Tibial artery (tissue), 4 donors: ENCODE measurements around the gene TET1.
"Not testable (repeated sequence)": the region's sequence is repeated elsewhere in the genome, so short reads cannot be mapped to it uniquely, and the experiment has no call there.

Source experiments
- DNase-seq, 2 donors: peaks; one replicate each; pipeline ENCODE4 v3.0.0-alpha.2; 2019
- H3K27ac ChIP-seq, 2 donors: fragments of 200-600 bp; sonication (generic) in 1 of 2; 1 replicate in 1 of 2; 2 replicates in 1 of 2; pipeline ENCODE4 v1.5.1; 2018 to 2019; ENCODE audit warnings: mild to moderate bottlenecking in 1 of 2
- H3K27me3 ChIP-seq, 2 donors: fragments of 200-600 bp; sonication (generic) in 1 of 2; one replicate each; pipeline versions ENCODE4 v1.5.1 to v1.6.0; 2016 to 2019
- H3K36me3 ChIP-seq, 3 donors: fragments of 200-600 bp; sonication (generic) in 2 of 3; one replicate each; pipeline ENCODE4 v1.5.1; 2016 to 2019; ENCODE audit warnings: mild to moderate bottlenecking in 2 of 3
- H3K4me1 ChIP-seq, 4 donors: fragments of 200-600 bp; sonication (generic) in 2 of 4; 1 replicate in 3 of 4; 2 replicates in 1 of 4; pipeline ENCODE4 v1.5.1; 2016 to 2019
- H3K4me3 ChIP-seq, 2 donors: fragments of 200-600 bp; sonication (generic) in 1 of 2; 1 replicate in 1 of 2; 2 replicates in 1 of 2; pipeline ENCODE4 v1.5.1; 2018 to 2019; ENCODE audit warnings: mild to moderate bottlenecking in 2 of 2
- H3K9me3 ChIP-seq, 3 donors: fragments of 200-600 bp; sonication (generic) in 1 of 3; one replicate each; pipeline ENCODE4 v1.5.1; 2016 to 2019
- CTCF ChIP-seq, 2 experiments: fragments of 200-600 bp in 1 of 2; fragments of 450-650 bp in 1 of 2; IDR thresholded peaks; one replicate each; pipeline ENCODE4 v1.5.1; 2017 to 2019; ENCODE audit warnings: antibody characterized with exemption in 2 of 2, mild to moderate bottlenecking in 1 of 2, moderate library complexity in 1 of 2
- intact Hi-C: fragments of 100-400 bp; cut with DNase I; formaldehyde crosslinking; loops from one replicate; pipeline ENCODE4 v1.15.0; 2023; ENCODE audit warnings: low total_unique reads

The TET1 gene

DNA sequence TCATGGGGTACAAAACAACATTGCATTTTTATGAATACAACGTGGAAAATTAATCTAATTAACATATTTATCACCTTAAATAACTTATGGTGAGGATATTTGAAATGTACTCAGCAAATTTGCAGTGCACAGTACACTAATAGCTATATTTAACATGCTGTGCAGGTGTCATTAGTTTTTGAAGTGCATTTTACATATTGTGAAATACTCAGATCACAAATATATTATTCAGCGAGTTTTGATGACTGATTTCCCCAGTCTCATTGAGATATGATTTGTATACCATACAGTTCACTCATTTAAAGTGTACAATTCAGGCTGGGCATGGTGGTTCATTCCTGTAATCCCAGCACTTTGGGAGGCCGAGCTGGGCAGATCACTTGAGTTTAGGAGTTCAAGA is 59.5 kb downstream of the TET1 start:
- intact Hi-C loops: no loop called here

DNA sequence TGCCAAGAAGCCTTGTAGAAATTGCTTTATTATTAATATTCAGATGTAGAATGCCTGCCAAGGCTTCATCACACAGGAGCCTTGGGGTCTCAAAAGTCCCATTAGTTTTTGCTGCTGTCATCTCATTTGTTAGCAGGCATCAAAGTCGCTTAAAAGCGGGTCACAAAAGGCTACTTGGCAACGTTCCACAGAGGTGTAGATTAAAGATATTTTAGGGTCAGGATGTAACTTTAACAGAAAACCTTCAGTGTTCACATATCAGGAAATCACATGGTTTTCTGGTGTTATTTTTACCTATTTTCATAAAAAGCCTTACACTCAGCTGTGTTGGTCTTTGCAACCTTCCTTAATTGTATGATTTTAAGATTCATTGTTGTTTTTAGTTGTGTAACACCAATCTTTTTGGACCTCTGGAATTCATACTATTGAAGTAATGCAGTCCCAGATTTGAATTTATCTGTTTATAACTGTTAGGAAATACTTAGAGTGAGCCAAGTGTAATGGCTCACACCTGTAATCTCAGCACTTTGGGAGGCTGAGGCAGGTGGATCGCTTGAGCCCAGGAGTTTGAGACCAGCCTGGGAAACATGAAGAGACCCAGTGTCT is 65.3 kb downstream of the TET1 start:
- Histone ChIP-seq H3K27me3 (no peaks in the 10 kb centered on the region), H3K27ac (no peak overlapping the region), H3K9me3 (no peaks in the 10 kb centered on the region), H3K36me3 (no peaks in the 10 kb centered on the region), H3K4me3 (no peak overlapping the region), H3K4me1 (peaks cover 0 to 19% (median 0%) of the 10 kb centered on the region in 4 donors)
- TF ChIP-seq CTCF (IDR thresholded peaks at IDR 0.05): no peak
- intact Hi-C loops: no loop called here
- no peak for DNase-seq

More for the DNA sequence above, 59.5 kb downstream of the TET1 start:
- no peaks in the 10 kb centered on the region for H3K36me3 ChIP-seq
- no peak overlapping the region for H3K4me3 ChIP-seq
- H3K27ac ChIP-seq: no peak overlapping the region
- H3K4me1 ChIP-seq: no peaks in the 10 kb centered on the region
- DNase-seq: no peak
- no peak for TF ChIP-seq CTCF (IDR thresholded peaks at IDR 0.05)
- H3K9me3 ChIP-seq: no peaks in the 10 kb centered on the region
- no peaks in the 10 kb centered on the region for H3K27me3 ChIP-seq

DNA sequence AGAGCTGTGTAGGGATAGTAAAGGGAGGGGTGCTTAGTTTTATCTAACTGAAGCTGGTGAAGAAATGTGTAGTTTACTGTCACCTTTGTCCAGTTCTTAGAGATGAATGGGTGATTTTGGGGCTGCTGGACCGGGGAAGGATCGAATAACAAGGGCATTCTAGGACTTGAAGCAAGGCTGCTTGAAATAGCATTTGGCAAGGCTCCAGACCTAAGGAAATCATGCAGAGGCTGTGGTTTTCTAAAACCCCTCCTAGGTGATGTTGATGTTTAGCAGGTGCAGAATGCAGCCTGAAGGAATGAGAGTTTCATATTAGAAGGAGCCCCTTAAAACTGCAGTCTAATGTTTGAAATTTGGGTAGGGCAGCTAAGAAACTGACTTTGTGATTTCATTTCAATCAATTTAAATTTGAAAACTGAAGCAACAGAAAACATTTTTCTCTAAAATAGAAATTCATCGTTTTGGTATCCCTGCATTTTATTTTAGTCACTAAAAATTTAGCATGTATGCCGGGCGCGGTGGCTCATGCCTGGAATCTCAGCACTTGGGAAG is 68.5 kb downstream of the TET1 start:
- TF ChIP-seq CTCF (IDR thresholded peaks at IDR 0.05): no peak

GRCh38 chr10:68632271-68632560 is 72.1 kb downstream of the TET1 start:
- peaks cover 0 to 23% (median 8%) of the 10 kb centered on the region in 4 donors for H3K4me1 ChIP-seq
- H3K27ac ChIP-seq, H3K9me3 ChIP-seq, H3K4me3 ChIP-seq, DNase-seq, H3K36me3 ChIP-seq, intact Hi-C loops, H3K27me3 ChIP-seq: not testable (repeated sequence)

More for the DNA sequence above, 68.5 kb downstream of the TET1 start:
- Histone ChIP-seq H3K4me3 (no peak overlapping the region), H3K4me1 (peaks cover 0 to 25% (median 2%) of the 10 kb centered on the region in 4 donors), H3K9me3 (no peaks in the 10 kb centered on the region), H3K36me3 (no peaks in the 10 kb centered on the region), H3K27ac (no peak overlapping the region), H3K27me3 (no peaks in the 10 kb centered on the region)
- intact Hi-C loops: no loop called here
- no peak for DNase-seq

DNA sequence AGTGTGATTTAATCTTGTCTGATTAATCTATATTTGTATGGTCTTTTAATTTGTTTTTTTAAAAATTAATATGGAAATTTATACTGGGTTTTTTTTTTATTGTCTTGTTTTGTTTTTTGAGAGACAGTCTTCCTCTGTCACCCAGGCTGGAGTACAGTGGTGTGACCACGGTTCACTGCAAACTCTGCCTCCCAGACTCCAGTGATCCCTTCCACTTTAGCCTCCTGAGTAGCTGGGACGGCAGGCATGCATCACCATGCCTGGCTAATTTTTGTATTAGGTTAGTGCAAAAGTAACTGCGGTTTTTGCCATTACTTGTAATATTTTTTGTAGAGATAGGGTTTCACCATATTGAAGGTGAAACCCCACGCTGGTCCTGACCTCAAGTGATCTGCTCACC is 73.1 kb downstream of the TET1 start:
- Histone ChIP-seq H3K4me3 (no peak overlapping the region), H3K36me3 (no peaks in the 10 kb centered on the region), H3K27me3 (no peaks in the 10 kb centered on the region), H3K4me1 (peaks cover 0 to 21% (median 8%) of the 10 kb centered on the region in 4 donors), H3K27ac (peak overlapping the region in 1 of 2 donors; percentile 36), H3K9me3 (no peaks in the 10 kb centered on the region)
- DNase-seq: no peak
- intact Hi-C loops: no loop called here
- no peak for TF ChIP-seq CTCF (IDR thresholded peaks at IDR 0.05)

- no peaks in the 10 kb centered on the region for H3K9me3 ChIP-seq
Observed at GRCh38 chr10:68633816-68634466, 73.8 kb downstream of the TET1 start.

More at GRCh38 chr10:68633816-68634466, 73.8 kb downstream of the TET1 start:
- TF ChIP-seq CTCF (IDR thresholded peaks at IDR 0.05): no peak
- Histone ChIP-seq H3K36me3 (no peaks in the 10 kb centered on the region), H3K27ac (peak overlapping the region; percentile 3 to 36), H3K27me3 (no peaks in the 10 kb centered on the region), H3K4me1 (peaks cover 0 to 17% (median 8%) of the 10 kb centered on the region in 4 donors), H3K4me3 (no peak overlapping the region)
- intact Hi-C loops: no loop called here
- DNase-seq: no peak
